ENCODE measurements around the gene KLK14.

KLK14 gene

GRCh38 chr19:51090471-51090870 lies 7.8 kb upstream of the KLK14 start:
- no peak for DNase-seq (ENCODE audit: low read depth in 1 of 2, low spot score in 1 of 2)
- H3K27ac ChIP-seq (replicated peaks): no peak overlapping the region
- no peak overlapping the region for H3K4me3 ChIP-seq (replicated peaks; ENCODE audit: insufficient read depth, low read length)
- TF ChIP-seq POLR2AphosphoS5 (IDR thresholded peaks at IDR 0.05; ENCODE audit: low read depth) (no peak), REST (IDR thresholded peaks at IDR 0.05; ENCODE audit: insufficient replicate concordance, low read depth) (no peak), SPI1 (IDR thresholded peaks at IDR 0.05; ENCODE audit: borderline replicate concordance, low read depth) (no peak), GABPA (IDR thresholded peaks at IDR 0.05; ENCODE audit: low read depth) (no peak), CTCF (IDR thresholded peaks at IDR 0.05; ENCODE audit: insufficient read depth, low read length) (no peak)
- H3K27me3 ChIP-seq (ENCODE audit: insufficient read depth, poor library complexity, severe bottlenecking): no peaks in the 10 kb centered on the region

GRCh38 chr19:51089786-51090185 lies 7.1 kb upstream of the KLK14 start:
- H3K4me3 ChIP-seq (replicated peaks; ENCODE audit: insufficient read depth, low read length): no peak overlapping the region
- H3K27ac ChIP-seq (replicated peaks): no peak overlapping the region
- TF ChIP-seq REST (IDR thresholded peaks at IDR 0.05; ENCODE audit: insufficient replicate concordance, low read depth): no peak
- no peak for TF ChIP-seq POLR2AphosphoS5 (IDR thresholded peaks at IDR 0.05; ENCODE audit: low read depth)
- TF ChIP-seq GABPA (IDR thresholded peaks at IDR 0.05; ENCODE audit: low read depth): no peak
- TF ChIP-seq SPI1 (IDR thresholded peaks at IDR 0.05; ENCODE audit: borderline replicate concordance, low read depth): no peak
- no peak for TF ChIP-seq CTCF (IDR thresholded peaks at IDR 0.05; ENCODE audit: insufficient read depth, low read length)
- DNase-seq (ENCODE audit: low read depth in 1 of 2, low spot score in 1 of 2): no peak
- no peaks in the 10 kb centered on the region for H3K27me3 ChIP-seq (ENCODE audit: insufficient read depth, poor library complexity, severe bottlenecking)

GRCh38 chr19:51086153-51086850 lies 3.6 kb upstream of the KLK14 start:
- Histone ChIP-seq H3K27me3 (ENCODE audit: insufficient read depth, poor library complexity, severe bottlenecking) (no peaks in the 10 kb centered on the region), H3K27ac (replicated peaks) (no peak overlapping the region), H3K4me3 (replicated peaks; ENCODE audit: insufficient read depth, low read length) (no peak overlapping the region)
- DNase-seq (ENCODE audit: low read depth in 1 of 2, low spot score in 1 of 2): no peak
- no peak for TF ChIP-seq POLR2AphosphoS5 (IDR thresholded peaks at IDR 0.05; ENCODE audit: low read depth)
- TF ChIP-seq CTCF (IDR thresholded peaks at IDR 0.05; ENCODE audit: insufficient read depth, low read length): no peak
- no peak for TF ChIP-seq SPI1 (IDR thresholded peaks at IDR 0.05; ENCODE audit: borderline replicate concordance, low read depth)
- no peak for TF ChIP-seq GABPA (IDR thresholded peaks at IDR 0.05; ENCODE audit: low read depth)
- no peak for TF ChIP-seq REST (IDR thresholded peaks at IDR 0.05; ENCODE audit: insufficient replicate concordance, low read depth)
